Effector memory CD8-positive, alpha-beta T cell (primary cell): ENCODE results near the gene IFFO2.
A peak's percentile ranks its signal among the peaks of the same experiment; 100 is the strongest.

Experiments
- ATAC-seq: fragments of 150-1000 bp; cut with Tn5 transposase; replicated peaks from 2 replicates; pipeline ENCODE4 v1.10.0; 2021; ENCODE audit warnings: mild to moderate bottlenecking, moderate library complexity
- DNase-seq, 3 experiments: peaks; one replicate each; pipeline ENCODE4 v3.0.0; 2021
- H3K27ac Mint-ChIP-seq, 2 donors: one replicate each; pipeline ENCODE4 v1.8.0; 2022; ENCODE audit warnings: mild to moderate bottlenecking in 2 of 2, mixed read lengths in 2 of 2, moderate library complexity in 2 of 2
- H3K27me3 Mint-ChIP-seq, 2 donors: one replicate each; pipeline ENCODE4 v1.8.0; 2022; ENCODE audit warnings: mixed read lengths in 2 of 2
- H3K36me3 Mint-ChIP-seq: one replicate; pipeline ENCODE4 v1.8.0; 2022; ENCODE audit warnings: mild to moderate bottlenecking, moderate library complexity, mixed read lengths; ENCODE audit not compliant: insufficient read depth
- H3K4me1 Mint-ChIP-seq, 2 donors: one replicate each; pipeline ENCODE4 v1.8.0; 2022; ENCODE audit warnings: low read depth in 2 of 2, mixed read lengths in 2 of 2
- H3K4me3 Mint-ChIP-seq, 2 donors: one replicate each; pipeline ENCODE4 v1.8.0; 2022; ENCODE audit warnings: mild to moderate bottlenecking in 2 of 2, mixed read lengths in 2 of 2, moderate library complexity in 2 of 2
- H3K9me3 Mint-ChIP-seq, 2 donors: one replicate each; pipeline ENCODE4 v1.8.0; 2022; ENCODE audit warnings: mixed read lengths in 2 of 2

Gene IFFO2

DNA sequence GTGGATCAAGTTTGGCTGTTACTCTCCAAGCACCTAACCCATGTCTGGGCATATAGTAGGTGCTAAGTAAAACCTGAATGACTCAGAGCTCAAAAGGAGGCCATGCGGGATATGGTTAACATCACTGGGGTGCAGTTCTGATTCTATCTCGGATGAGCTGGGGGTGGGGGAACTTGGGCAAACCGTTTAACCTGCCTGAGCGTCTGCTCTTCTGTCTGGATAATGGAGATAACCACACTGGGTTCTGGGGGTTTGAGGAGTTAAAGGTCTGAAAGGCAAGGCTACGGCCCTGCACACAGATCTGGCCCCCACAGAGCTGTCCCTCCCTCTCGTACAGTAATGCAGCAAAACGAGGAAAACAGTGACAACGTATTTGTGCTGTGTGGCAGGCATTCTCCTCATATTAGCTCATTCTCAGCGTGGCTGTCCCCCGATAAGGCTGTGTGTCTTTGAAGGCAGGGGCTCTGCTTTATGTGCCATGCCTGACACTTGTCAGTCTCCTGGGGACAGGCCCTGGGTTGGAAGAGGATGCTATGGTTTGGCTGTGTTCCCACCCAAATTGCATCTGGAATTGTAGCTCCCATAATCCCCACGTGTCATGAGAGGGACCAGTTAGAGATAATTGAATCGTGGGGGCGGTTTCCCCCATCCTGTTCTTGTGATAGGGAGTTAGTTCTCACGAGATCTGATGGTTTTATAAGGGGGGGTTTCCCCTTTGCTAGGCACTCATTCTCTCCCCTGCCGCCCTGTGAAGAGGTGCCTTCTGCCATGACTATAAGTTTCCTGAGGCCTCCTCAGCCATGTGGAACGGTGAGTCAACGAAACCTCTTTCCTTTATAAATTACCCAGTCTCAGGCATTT lies 47.3 kb downstream of the IFFO2 start:
- Mint-ChIP-seq H3K4me3 (peak overlapping the region in 1 of 2 donors; percentile 24), H3K27ac (peak overlapping the region in 1 of 2 donors; percentile 87), H3K36me3 (peaks cover 90% of the 10 kb centered on the region), H3K9me3 (no peaks in the 10 kb centered on the region), H3K4me1 (peaks cover 6 to 13% of the 10 kb centered on the region in 2 donors), H3K27me3 (no peaks in the 10 kb centered on the region)
- ATAC-seq (no peak), DNase-seq (no peak)

DNA sequence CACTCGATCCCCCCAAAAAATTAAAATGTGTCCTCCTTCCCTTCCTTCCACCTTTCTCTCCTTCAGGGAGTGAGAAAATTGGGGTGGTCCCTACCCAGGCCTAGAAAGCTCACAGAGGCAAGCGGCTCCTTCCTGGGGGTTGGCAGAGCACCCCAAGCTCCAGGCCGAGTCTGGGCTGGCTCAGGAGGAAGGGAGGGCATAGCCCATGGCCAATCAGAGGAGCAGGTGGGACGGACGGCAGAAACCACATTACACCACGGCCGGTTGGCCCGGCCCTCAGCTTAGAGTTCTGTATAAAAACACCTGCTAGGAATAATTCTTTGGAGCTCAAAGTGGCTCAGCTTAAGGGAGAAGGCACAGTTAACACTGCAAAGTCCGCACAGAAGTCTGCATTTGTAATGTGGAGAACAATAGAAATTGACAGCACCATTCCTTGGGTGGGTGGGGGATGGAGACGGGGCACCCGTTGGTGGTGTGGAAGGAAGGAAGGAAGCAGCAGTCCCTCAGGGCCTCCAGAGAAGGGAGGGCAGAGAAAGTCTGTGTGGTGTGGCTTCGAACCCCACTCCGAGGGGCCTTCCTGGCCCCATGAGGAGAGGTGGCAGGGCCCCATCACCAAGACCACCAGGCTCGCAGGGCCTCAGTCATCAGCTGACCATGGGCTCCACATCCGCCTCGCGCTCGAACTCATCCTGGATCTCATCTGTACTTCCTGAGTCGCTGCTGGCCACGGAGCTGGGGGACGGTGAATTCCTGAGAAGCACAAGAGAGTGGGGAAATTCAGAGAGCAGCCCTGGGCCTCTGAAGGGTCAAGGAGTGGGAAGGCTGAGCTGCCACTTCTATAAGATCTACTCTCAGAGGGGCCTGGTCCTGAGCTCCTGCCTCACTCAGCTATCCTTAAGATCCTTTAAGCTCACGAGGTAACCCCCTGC lies 48.3 kb downstream of the IFFO2 start:
- Mint-ChIP-seq H3K27ac (peak overlapping the region; percentile 41 to 87), H3K27me3 (no peaks in the 10 kb centered on the region), H3K9me3 (no peaks in the 10 kb centered on the region), H3K36me3 (peaks cover 88% of the 10 kb centered on the region), H3K4me1 (peaks cover 7 to 17% of the 10 kb centered on the region in 2 donors), H3K4me3 (peak overlapping the region in 1 of 2 donors; percentile 53)
- no peak for DNase-seq
- no peak for ATAC-seq

GRCh38 chr1:18907021-18907916 lies 49.2 kb downstream of the IFFO2 start:
- H3K27ac Mint-ChIP-seq = peak overlapping the region; percentile 41 to 87
- peak; percentile 70 to 72 (median 70) for DNase-seq
- ATAC-seq = peak; percentile 3
- no peaks in the 10 kb centered on the region for H3K9me3 Mint-ChIP-seq
- H3K36me3 Mint-ChIP-seq = peaks cover 88% of the 10 kb centered on the region
- peaks cover 8 to 17% of the 10 kb centered on the region in 2 donors for H3K4me1 Mint-ChIP-seq
- peak overlapping the region in 1 of 2 donors; percentile 53 for H3K4me3 Mint-ChIP-seq
- no peaks in the 10 kb centered on the region for H3K27me3 Mint-ChIP-seq

GRCh38 chr1:18903291-18903756 lies 53.2 kb downstream of the IFFO2 start:
- no peaks in the 10 kb centered on the region for H3K9me3 Mint-ChIP-seq
- DNase-seq (no peak), ATAC-seq (no peak)
- peaks cover 57% of the 10 kb centered on the region for H3K36me3 Mint-ChIP-seq
- peak overlapping the region; percentile 96 for H3K27ac Mint-ChIP-seq
- no peaks in the 10 kb centered on the region for H3K27me3 Mint-ChIP-seq
- H3K4me1 Mint-ChIP-seq = peaks cover 15 to 23% of the 10 kb centered on the region in 2 donors
- H3K4me3 Mint-ChIP-seq = peak overlapping the region; percentile 91 to 94

- ATAC-seq = peak; percentile 93
- no peaks in the 10 kb centered on the region for H3K27me3 Mint-ChIP-seq
- DNase-seq = peak; percentile 88 to 90 (median 89)
- H3K4me1 Mint-ChIP-seq = peaks cover 15 to 18% of the 10 kb centered on the region in 2 donors
- peak within 1 kb of the TSS; percentile 96 for H3K27ac Mint-ChIP-seq
- H3K4me3 Mint-ChIP-seq = peak within 1 kb of the TSS; percentile 91 to 94
- H3K36me3 Mint-ChIP-seq = peaks cover 51% of the 10 kb centered on the region
- no peaks in the 10 kb centered on the region for H3K9me3 Mint-ChIP-seq
These were observed 53.8 kb downstream of the IFFO2 start, which contains the start of gene ALDH4A1 for GRCh38 chr1:18902523-18903290. Gene ALDH4A1, minus strand, starts transcription at chr1:18902555. Its CDS starts 32 bp downstream, at chr1:18902523.

GRCh38 chr1:18901952-18902522 lies 54.4 kb downstream of the IFFO2 start:
- Mint-ChIP-seq H3K4me3 (peak overlapping the region; percentile 91 to 94), H3K4me1 (peaks cover 15 to 18% of the 10 kb centered on the region in 2 donors), H3K36me3 (peaks cover 44% of the 10 kb centered on the region), H3K27me3 (no peaks in the 10 kb centered on the region), H3K27ac (peak overlapping the region; percentile 96), H3K9me3 (no peaks in the 10 kb centered on the region)
- ATAC-seq = no peak
- DNase-seq = no peak

- no peaks in the 10 kb centered on the region for H3K9me3 Mint-ChIP-seq
- H3K36me3 Mint-ChIP-seq = peaks cover 37% of the 10 kb centered on the region
- ATAC-seq = no peak
- peak overlapping the region; percentile 96 for H3K27ac Mint-ChIP-seq
- DNase-seq = no peak
- H3K27me3 Mint-ChIP-seq = no peaks in the 10 kb centered on the region
- peak overlapping the region; percentile 91 to 94 for H3K4me3 Mint-ChIP-seq
- peaks cover 15 to 18% of the 10 kb centered on the region in 2 donors for H3K4me1 Mint-ChIP-seq
These were observed 55.1 kb downstream of the IFFO2 start for GRCh38 chr1:18901147-18901951.

GRCh38 chr1:18900303-18900841 lies 56.1 kb downstream of the IFFO2 start:
- Mint-ChIP-seq H3K27ac (no peak overlapping the region), H3K9me3 (no peaks in the 10 kb centered on the region), H3K4me1 (peaks cover 15 to 18% of the 10 kb centered on the region in 2 donors), H3K36me3 (peaks cover 30% of the 10 kb centered on the region), H3K4me3 (no peak overlapping the region), H3K27me3 (no peaks in the 10 kb centered on the region)
- DNase-seq (no peak), ATAC-seq (no peak)

DNA sequence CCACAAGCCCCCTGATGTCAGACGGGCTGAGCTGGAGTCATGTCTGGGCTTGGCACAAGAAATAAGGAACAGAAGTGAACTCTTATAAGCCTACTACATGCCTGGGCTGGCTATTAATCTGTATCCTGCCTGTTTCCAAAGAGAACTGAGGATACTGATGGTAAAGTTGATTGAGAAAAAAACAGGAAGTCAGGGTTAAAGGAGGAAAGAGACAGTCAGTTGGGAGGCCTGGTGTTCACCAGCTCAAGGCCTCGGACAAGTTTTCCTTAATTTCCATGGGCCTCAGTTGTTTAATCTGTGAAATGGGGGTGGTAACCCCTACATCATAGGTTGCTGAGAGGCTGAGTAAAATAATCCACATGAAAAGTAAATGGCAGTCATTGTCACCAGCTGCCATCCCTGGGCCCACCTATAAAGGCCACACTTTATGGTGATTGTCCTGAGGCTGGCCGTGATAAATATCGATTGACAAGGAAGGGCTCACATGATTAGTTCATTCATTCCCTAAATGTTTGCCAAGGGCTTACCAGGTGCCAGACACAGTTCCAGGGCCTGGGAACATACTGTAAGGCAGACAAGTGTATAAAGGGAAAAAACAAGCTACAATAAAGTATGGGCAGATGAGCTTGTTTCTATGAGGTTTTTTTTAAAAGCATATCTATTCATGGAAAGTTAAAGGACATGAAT lies 57.0 kb downstream of the IFFO2 start:
- Mint-ChIP-seq H3K4me1 (peaks cover 15 to 18% of the 10 kb centered on the region in 2 donors), H3K9me3 (no peaks in the 10 kb centered on the region), H3K4me3 (no peak overlapping the region), H3K27ac (peak overlapping the region in 1 of 2 donors; percentile 29), H3K36me3 (peaks cover 25% of the 10 kb centered on the region), H3K27me3 (no peaks in the 10 kb centered on the region)
- ATAC-seq (no peak), DNase-seq (no peak)

DNA sequence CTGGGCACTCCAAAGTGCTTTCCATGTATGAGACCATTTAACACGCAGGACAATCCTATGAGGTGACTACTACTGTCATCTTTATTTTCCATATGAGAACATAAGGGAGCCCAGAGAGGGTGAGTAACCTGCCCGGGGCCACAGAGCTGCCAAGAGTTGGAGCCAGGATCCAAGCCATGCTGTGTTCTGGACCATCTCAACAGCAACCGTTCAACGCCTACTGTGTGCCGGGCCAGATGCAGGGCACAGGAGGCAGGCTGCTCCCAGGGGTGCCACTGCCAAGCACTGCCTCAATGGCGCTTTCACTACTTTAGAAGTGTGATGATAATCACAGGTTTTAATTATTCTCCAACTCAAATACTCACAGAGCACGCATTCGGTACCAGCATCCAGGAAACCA lies 57.9 kb downstream of the IFFO2 start:
- Mint-ChIP-seq H3K36me3 (peaks cover 17% of the 10 kb centered on the region), H3K9me3 (no peaks in the 10 kb centered on the region), H3K4me1 (peaks cover 14 to 15% of the 10 kb centered on the region in 2 donors), H3K27me3 (no peaks in the 10 kb centered on the region), H3K27ac (no peak overlapping the region), H3K4me3 (no peak overlapping the region)
- no peak for ATAC-seq
- no peak for DNase-seq
